ENCODE results near the gene SMO.
A peak's percentile ranks its signal among the peaks of the same experiment; 100 is the strongest.
"Not testable (repeated sequence)": the region's sequence is repeated elsewhere in the genome, so short reads cannot be mapped to it uniquely, and the experiment has no call there.

Gene SMO

DNA sequence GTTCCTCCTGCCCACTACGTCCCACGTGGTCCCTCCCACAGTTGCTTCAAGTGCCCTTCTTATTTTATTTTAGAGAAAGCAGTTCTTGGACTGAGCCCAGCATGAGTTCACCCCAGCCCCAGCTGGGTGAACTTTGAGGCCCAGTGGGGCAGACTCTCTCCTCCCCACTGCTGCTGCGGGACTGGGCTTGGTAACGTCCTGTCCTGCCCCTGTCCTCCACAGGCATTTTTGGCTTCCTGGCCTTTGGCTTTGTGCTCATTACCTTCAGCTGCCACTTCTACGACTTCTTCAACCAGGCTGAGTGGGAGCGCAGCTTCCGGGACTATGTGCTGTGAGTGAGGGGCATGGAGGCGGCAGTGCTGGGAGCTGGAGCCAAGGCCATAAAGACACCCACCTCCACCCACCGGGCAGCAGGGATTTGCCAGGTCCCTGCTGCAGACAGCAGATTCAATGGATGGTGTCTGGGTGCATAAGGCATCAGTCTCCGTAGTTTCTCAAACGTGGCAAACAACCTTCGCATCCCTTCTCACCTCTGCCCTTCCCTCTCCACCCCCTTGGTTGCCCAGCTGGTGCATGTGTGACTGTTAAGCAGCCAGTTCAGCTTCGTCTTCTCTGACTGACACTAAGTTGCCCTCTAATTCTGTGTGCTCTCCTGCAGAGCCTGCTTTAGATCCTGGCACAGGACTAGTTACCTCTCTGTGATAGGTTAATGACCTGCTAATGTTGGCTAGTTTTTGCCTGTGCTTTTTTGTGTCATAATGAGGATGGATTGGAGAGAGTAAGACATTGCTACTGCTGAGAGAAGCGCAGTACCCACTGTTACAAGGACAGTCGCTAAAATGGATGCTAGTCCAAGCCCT is 20.9 kb downstream of the SMO start:
- DNase-seq: no peak

DNA sequence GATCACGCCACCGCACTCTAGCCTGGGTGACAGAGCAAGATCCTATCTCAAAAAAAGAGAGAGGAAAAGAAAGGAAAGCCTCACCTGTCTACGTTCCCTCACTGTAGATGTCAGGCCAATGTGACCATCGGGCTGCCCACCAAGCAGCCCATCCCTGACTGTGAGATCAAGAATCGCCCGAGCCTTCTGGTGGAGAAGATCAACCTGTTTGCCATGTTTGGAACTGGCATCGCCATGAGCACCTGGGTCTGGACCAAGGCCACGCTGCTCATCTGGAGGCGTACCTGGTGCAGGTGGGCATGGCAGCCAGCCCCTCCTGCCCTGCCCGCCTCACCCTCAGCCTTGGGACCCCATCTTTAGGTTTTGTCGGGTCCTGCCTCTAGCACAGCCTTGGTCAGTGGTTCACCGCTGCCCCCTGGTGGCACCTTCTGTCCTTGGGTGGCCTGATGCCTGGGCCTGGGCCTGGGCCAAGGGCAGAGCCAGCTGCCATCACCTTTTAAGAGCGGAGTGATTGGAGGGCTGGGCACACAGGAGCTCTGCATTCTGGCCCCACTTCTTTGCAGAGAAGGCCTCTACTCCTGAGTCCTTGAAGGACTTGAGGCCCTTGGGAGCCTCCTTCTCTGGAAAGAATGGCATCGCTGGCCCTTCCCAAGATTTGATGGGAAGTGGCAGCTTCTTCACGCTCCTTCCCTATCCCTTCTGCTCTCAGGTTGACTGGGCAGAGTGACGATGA is 22.0 kb downstream of the SMO start:
- peak; percentile 43 for DNase-seq

DNA sequence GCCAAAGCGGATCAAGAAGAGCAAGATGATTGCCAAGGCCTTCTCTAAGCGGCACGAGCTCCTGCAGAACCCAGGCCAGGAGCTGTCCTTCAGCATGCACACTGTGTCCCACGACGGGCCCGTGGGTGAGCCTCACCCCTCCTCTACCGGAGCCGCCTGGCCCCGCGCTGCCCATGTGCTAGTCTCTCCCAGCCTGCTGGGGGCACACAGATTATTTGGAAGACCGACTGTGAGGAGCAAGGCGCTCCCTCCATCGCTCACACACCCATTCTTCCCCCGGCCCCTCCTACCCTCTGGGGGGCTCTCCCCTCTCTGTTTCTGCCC is 22.5 kb downstream of the SMO start:
- DNase-seq: no peak

DNA sequence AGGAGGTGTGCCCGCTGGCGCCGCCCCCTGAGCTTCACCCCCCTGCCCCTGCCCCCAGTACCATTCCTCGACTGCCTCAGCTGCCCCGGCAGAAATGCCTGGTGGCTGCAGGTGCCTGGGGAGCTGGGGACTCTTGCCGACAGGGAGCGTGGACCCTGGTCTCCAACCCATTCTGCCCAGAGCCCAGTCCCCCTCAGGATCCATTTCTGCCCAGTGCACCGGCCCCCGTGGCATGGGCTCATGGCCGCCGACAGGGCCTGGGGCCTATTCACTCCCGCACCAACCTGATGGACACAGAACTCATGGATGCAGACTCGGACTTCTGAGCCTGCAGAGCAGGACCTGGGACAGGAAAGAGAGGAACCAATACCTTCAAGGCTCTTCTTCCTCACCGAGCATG is 23.7 kb downstream of the SMO start:
- no peak for DNase-seq

DNA sequence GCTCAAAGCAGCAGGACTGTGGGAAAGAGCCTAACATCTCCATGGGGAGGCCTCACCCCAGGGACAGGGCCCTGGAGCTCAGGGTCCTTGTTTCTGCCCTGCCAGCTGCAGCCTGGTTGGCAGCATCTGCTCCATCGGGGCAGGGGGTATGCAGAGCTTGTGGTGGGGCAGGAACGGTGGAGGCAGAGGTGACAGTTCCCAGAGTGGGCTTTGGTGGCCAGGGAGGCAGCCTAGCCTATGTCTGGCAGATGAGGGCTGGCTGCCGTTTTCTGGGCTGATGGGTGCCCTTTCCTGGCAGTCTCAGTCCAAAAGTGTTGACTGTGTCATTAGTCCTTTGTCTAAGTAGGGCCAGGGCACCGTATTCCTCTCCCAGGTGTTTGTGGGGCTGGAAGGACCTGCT is 24.2 kb downstream of the SMO start:
- no peak for DNase-seq

DNA sequence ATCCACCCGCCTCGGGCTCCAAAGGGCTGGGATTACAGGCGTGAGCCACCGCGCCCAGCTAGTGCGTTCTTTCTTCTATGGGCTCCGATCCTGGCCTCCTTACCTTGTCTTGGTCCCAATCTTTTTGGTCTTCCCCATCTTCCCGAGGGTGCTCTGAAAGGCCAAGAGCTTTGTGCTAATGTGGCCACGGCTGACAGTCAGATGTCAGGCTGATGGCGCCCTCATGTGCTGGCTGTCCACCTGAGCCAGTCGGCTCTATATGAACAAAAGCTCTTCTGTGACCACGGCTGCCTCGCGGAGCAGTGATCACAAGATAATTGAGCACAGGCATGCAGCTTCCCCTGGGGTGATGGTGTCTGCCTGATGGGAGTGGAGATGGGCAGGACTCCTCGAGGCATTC is 25.4 kb downstream of the SMO start:
- peak; percentile 1 for DNase-seq

DNA sequence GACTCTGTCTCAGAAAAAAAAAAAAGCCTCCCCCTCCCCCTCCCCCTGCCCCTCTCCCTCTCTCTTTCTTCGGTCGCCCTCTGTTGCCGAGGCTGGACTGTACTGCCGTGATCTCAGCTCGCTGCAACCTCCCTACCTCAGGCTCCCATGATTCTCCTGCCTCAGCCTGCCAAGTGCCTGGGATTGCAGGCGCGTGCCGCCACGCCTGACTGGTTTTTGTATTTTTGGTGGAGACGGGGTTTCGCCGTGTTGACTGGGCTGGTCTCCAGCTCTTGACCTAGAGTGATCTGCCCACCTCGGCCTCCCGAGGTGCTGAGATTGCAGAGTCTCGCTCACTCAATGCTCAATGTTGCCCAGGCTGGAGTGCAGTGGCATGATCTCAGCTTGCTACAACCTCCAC is 27.3 kb downstream of the SMO start:
- DNase-seq: not testable (repeated sequence)

DNA sequence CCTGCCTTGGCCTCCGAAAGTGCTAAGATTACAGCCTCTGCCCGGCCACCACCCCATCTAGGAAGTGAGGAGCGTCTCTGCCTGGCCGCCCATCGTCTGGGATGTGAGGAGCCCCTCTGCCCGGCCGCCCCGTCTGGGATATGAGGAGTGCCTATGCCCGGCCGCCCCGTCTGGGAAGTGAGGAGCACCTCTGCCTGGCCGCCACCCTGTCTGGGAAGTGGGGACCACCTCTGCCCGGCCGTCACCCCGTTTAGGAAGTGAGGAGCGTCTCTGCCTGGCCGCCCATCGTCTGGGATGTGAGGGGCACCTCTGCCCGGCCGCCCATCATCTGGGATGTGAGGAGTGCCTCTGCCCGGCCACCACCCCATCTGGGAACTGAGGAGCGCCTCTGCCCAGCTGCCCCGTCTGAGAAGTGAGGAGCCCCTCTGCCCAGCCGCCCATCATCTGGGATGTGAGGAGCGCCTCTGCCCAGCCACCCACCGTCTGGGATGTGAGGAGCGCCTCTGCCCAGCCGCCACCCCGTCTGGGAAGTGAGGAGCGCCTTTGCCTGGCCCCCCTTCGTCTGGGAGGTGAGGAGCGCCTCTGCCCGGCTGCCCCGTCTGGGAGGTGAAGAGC is 27.8 kb downstream of the SMO start:
- DNase-seq: not testable (repeated sequence)

DNA sequence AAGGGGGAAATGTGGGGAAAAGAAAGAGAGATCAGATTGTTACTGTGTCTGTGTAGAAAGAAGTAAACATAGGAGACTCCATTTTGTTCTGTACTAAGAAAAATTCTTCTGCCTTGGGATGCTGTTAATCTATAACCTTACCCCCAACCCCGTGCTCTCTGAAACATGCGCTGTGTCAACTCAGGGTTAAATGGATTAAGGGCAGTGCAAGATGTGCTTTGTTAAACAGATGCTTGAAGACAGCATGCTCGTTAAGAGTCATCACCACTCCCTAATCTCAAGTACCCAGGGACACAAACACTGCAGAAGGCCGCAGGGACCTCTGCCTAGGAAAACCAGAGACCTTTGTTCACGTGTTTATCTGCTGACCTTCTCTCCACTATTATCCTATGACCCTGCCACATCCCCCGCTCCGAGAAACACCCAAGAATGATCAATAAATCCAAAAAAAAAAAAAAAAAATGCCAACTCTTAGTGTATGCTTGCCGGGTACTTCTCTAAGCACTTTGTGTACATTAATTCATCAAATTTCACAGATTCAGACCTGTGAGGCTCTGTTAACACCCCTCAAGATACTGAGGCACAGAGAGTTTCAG is 28.5 kb downstream of the SMO start:
- DNase-seq: not testable (repeated sequence)

DNA sequence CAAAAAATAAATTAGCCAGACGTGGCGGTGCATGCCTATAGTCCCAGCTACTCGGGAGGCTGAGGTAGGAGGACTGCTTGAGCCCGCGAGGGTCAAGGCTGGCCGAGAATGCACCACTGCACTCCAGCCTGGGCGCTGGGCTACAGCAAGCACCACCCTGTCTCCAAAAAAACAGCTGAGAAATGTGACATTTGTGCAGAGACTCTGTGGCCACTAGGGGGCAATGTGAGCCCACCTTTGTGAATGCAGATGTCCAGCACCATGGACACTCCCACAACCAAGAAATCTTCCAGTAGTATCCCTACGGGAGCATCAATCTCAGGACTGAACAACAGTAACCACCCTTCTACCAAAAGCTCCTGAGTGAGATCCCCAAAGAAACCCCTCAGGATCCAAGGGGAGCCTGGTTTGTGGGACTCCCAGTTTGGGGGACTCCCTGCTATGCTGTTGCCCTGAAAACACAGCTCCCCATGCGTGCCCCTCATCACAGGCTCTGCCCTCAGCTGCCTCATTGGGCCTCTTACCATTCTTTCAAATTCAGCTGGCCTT is 30.2 kb downstream of the SMO start:
- DNase-seq: peak; percentile 71

DNA sequence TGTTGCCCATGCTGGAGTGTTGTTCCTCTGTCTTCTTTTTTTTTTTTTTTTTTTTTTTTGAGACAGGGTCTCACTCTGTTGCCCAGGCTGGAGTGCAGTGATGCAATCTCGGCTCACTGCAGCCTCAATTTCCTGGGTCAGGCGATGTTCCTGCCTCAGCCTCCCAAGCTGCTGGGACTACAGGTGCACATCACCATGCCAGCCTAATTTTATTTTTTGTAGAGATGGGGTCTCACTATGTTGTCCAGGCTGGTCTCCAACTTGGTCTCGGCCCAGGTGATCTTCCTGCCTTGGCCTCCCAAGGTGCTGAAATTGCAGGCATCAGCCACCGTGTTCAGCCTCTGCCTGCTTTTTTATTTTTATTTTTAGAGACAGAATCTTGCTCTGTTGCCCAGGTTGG is 30.7 kb downstream of the SMO start:
- DNase-seq: not testable (repeated sequence)

DNA sequence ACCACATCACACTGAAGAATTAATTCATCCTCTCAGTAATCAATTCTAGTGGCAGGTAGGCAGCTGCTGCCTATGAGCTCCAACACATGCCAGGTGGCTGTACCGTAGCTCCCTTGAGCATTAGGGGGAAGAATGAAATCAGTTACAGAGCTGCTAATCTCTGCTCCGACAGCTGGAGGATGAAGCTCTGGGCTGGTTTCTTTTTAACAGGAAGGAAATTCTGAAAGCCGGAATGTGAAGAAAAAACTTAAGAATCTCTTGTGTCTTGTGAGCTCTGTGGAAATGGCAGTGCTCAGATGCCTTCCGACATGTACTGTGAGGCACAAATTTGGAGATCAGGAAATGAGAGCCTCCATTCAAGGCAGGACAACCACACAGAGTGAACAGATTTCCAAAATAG is 33.6 kb downstream of the SMO start:
- DNase-seq: no peak

DNA sequence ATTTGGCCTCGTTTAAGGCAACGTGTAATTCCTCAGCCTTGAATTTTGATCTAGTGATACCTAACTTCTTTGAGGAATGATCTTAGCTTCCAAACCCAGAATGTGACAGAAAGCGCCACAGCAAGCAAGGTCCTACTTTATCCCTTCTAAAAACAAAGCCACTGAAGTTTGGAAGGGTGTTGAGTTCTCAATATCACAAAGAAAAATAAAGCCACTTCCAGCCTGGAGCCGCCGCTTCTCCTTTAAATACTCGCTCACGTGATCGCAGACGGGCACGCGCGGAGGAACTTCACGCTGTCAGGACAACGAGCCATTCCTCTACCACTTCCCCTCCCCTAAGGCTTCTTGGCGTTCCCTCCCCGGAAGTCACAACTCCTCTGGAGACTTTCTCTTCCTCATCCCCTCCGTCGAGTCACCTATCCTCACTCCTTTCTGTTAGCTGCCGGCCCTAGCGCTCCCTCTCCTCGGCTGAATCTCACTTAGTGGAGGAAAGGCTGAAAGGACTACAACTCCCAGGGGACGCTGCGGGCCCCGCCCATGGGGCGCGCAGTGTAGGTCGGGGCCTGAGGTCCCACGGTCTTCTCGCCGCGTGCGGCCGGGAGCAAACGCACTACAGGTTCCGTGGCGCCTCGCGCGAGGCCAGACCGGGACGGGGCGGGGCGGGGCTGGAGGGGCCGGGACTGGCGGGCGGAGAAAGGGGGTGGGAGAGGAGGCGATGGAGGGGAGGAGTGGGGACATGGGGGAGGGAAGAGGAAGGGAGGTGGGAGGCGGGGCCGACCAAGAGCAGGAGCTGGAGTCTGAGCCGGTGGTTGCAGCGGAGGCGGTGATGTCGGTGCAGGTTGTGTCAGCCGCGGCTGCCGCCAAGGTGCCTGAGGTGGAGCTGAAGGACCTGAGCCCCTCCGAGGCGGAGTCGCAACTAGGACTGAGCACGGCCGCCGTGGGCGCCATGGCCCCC is 36.1 kb downstream of the SMO start, which contains the start of gene AHCYL2:
Gene AHCYL2, plus strand, starts transcription at position 780 of the 955 bp plus-strand sequence.
- peak; percentile 94 for DNase-seq

DNA sequence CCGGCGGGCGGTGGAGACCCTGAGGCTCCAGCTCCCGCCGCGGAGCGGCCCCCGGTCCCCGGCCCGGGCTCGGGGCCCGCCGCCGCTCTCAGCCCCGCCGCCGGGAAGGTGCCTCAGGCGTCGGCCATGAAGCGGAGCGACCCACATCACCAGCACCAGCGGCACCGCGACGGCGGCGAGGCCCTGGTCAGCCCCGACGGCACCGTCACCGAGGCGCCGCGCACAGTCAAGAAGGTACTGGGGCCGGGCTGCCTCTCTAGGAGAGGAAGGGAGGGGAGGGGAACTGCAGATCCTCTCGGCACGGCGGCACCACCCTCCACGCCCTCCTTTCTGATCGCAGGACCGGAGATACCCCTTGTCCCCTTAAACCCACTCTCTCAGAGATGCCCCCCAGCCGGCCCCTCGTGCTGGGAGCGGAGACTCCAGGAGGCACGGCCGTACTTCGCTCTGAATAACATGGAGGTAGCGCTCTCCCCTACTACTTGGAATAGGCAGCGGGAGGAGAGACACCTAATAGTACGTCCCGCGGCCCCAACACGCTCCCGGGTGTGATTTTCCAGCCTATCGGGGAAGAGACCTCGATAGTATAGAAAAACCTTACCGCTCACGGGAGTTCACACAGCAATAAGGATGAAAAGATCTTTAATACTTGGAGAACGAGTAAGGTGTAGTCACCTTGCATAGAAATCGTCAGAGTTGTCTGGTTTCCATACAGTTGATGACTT is 36.9 kb downstream of the SMO start:
- DNase-seq: peak; percentile 4

DNA sequence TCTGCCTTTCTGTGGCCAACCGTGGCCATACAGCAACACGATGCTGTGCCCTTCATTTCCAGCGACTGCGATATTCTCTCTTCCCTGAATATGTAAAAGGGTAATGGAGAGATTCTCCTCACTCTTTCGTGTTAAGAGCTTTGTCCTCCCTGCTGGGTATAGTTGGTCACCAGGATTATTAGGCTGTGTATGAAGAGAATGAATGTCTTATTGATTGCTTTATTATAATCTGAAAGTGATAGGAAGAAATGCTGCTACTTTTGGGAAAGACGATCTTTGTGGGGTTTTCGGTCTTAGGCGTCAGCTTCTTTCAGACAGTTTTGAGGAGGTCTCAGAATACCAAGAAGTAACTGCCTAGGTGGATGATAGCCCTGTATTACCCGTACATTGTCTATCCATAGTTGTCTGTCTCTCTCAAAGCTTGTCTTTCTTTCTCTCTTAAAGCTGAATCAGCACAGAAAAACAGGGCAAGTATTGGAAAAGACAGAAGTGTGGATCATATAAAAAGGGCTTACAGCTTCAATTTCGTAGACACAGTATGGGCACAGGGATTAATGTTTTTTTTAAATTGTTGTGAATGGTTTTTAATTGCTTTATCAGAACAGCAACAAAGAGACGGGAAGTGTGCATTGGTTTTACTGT is 37.6 kb downstream of the SMO start:
- no peak for DNase-seq

DNA sequence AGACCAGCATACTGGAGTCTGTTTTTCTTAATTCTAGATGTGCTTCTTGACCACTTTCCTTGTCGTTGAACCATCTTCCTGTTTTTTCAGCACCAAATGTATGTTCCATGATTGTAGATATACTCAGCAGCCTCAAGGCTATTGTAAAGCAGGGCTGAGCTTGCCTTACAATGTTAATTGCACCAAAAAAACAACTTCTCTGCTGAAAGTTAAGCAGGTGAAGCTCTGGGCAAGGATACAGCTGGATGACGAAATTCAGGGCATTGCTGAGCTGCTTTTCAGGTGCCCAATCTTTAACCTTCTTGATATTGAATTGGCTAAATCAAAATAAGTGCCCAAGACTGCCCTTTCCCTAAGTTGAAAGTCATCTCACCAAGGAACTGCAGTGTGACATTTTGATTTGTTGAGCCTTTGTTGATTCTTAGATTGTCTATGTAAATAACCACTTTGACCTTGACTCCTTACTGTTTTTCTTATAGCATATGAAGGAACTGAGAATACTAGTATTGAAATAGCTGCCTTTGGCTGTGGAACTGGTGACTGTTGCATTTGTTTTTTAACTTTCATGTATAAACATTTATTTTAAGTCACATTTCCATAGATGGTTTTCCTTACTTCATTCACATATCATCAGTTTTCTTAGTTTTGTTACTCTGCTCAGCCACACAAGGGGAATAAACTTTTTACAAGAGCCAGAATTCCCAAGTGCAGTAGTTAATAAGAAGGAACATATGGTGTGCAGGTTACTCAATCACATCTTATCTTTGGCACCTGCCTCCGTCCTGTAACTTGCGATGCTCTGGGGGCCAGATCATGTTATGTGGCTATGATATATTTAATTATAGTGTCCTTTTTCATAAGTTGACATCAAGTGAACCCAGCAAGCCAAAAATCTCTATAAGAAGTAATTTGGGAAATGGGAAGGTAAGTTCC is 39.5 kb downstream of the SMO start:
- no peak for DNase-seq

DNA sequence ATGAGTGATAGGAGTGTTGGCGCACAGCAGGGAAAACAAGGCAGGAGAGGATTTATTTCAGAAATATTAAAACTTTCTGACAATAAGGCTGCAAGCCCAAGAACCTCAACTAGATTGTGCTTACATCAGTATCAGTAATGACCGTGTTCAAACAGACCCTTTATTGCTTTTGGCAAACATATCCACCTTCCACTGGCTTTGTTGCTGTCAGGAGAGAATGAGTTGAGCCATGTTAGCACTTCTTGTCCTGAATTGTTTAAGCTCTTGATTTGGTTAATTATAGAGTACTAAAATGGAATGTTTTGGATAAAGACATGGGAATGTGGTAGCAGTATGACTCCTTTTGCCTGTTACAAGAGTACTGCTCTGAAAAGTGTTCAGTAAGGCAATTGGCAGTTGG is 40.2 kb downstream of the SMO start:
- DNase-seq: no peak

DNA sequence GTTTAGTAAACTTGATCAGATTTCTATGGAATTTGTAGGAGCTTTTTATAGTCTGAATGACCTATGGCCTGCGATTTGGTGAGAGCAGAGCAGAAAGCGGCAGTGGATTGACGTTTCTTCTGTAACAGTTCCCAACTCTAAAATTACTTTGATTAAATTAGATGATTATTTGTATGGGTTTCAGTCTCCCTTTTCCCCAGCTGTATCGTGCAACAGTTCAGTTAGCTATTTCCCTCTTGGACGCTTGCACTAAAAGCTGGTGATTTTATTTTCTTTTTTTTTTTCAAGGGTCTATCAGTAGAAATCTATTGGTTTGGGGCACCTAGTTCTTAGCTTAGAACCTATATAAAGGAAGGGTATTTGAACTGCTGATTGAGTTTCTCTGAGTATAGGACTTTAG is 43.2 kb downstream of the SMO start:
- DNase-seq: no peak

DNA sequence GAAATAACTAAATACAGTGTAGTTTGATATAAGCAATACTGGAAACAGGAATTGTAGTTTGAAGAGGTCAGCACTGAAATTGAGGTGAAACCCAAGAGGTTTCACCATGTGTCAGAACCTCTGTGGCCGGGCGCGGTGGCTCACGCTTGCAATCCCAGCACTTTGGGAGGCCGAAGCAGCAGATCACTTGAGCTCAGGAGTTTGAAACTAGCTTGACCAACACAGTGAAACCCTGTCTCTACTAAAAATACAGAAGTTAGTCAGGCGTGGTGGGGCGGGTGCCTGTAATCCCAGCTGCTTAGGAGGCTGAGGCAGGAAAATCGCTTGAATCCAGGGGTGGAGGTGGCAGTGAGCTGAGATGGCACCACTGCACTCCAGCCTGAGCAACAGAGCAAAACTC is 50.1 kb downstream of the SMO start:
- no peak for DNase-seq

All from NCI-H2029 (cell line).